Hepatocyte (in vitro differentiated cells): ENCODE data around the gene PHKB.

Experiments used
- EZH2 ChIP-seq: fragments of 200-600 bp; sonication (generic); IDR thresholded peaks from 2 replicates; pipeline ENCODE4 v1.6.1; 2016; ENCODE audit warnings: antibody characterized with exemption, mild to moderate bottlenecking, borderline replicate concordance
- TF ChIP-seq, protein P1 (sequence below): fragments of 200-600 bp; sonication (generic); IDR thresholded peaks from 2 replicates; pipeline ENCODE4 v1.5.1; 2016; ENCODE audit warnings: antibody characterized with exemption, mild to moderate bottlenecking; ENCODE audit not compliant: poor library complexity

DNA sequence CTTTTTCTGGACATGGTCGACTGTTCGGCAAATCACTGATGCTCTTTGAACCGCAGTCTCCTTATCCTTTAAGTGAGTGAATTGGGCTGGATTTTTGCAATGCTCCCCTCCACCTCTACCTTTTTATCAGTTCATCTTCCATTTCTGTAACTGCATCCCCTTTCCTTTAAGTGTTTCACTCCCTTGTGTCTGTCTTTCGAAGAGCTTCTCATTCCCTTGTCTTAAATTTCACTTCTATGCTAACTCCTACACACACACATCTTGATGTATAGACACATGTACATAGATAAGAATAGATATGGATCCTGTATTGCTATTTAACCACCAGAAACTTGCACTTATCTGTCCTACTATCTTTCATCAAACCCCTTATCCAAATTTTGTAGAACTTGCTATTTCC is 250.7 kb downstream of the PHKB start:
- TF ChIP-seq, protein P1, sequence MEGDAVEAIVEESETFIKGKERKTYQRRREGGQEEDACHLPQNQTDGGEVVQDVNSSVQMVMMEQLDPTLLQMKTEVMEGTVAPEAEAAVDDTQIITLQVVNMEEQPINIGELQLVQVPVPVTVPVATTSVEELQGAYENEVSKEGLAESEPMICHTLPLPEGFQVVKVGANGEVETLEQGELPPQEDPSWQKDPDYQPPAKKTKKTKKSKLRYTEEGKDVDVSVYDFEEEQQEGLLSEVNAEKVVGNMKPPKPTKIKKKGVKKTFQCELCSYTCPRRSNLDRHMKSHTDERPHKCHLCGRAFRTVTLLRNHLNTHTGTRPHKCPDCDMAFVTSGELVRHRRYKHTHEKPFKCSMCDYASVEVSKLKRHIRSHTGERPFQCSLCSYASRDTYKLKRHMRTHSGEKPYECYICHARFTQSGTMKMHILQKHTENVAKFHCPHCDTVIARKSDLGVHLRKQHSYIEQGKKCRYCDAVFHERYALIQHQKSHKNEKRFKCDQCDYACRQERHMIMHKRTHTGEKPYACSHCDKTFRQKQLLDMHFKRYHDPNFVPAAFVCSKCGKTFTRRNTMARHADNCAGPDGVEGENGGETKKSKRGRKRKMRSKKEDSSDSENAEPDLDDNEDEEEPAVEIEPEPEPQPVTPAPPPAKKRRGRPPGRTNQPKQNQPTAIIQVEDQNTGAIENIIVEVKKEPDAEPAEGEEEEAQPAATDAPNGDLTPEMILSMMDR = no peak
- TF ChIP-seq EZH2 = no peak
